Duodenal mucosa (tissue), 2 donors: ENCODE results near the gene SORCS2.

Experiments used
- H3K27ac ChIP-seq: one replicate; pipeline ENCODE4 v1.7.0; 2013; ENCODE audit warnings: low read depth, low read length
- H3K27me3 ChIP-seq, 2 donors: one replicate each; pipeline ENCODE4 v1.7.0; 2013; ENCODE audit warnings: low read length in 2 of 2, control low read depth in 1 of 2; ENCODE audit not compliant: insufficient read depth in 2 of 2, control insufficient read depth in 1 of 2
- H3K36me3 ChIP-seq, 2 donors: one replicate each; pipeline ENCODE4 v1.7.0; 2013; ENCODE audit warnings: low read length in 2 of 2, control low read depth in 1 of 2; ENCODE audit not compliant: insufficient read depth in 2 of 2, control insufficient read depth in 1 of 2
- H3K4me1 ChIP-seq, 2 donors: one replicate each; pipeline ENCODE4 v1.7.0; 2013; ENCODE audit warnings: low read length in 2 of 2, control low read depth in 1 of 2; ENCODE audit not compliant: insufficient read depth in 2 of 2, control insufficient read depth in 1 of 2
- H3K4me3 ChIP-seq, 2 donors: one replicate each; pipeline ENCODE4 v1.7.0; 2013; ENCODE audit warnings: low read length in 2 of 2, low read depth in 1 of 2
- H3K9ac ChIP-seq, 2 donors: one replicate each; pipeline ENCODE4 v1.7.0; 2013; ENCODE audit warnings: low read length in 2 of 2, low read depth in 1 of 2
- H3K9me3 ChIP-seq, 2 donors: one replicate each; pipeline ENCODE4 v1.7.0; 2013; ENCODE audit warnings: low read length in 2 of 2, control low read depth in 1 of 2; ENCODE audit not compliant: control insufficient read depth in 1 of 2

The SORCS2 gene

DNA sequence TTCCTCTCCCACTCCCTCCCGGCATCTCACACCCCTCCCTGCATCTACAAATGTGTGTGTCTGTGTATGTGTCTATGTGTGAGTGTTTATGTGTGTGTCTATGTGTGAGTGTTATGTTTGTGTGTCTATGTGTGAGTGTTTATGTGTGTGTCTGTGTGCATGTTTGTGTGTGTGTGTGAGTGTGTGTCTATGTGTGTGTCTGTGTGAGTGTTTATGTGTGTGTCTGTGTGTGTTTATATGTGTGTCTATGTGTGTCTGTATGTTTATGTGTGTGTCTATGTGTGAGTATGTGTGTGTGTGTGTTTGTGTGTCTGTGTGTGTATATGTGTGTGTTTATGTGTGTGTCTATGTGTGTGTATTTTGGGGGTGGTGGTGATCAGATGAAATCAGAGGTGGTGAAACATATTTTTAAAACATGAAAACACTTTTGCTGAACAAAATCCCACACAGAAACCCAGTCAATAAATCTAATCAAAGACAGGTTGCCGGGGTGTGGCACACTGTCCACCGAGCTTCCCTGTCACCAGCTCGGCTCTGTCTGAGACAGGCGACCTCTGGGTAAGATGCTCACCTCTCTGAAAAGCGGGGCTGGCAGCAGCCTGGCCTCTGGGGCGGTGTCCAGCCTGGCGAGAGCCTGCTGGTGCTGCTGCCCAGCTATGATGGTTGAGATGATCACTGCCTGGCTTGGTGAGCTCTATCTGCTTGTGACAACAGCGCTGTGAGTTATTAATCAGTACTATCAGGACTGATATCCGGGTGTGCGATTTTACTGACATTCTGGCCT, 429.1 kb downstream of the SORCS2 start:
- H3K27me3 ChIP-seq: no peaks in the 10 kb centered on the region
- H3K9ac ChIP-seq: no peak overlapping the region
- no peaks in the 10 kb centered on the region for H3K9me3 ChIP-seq

DNA sequence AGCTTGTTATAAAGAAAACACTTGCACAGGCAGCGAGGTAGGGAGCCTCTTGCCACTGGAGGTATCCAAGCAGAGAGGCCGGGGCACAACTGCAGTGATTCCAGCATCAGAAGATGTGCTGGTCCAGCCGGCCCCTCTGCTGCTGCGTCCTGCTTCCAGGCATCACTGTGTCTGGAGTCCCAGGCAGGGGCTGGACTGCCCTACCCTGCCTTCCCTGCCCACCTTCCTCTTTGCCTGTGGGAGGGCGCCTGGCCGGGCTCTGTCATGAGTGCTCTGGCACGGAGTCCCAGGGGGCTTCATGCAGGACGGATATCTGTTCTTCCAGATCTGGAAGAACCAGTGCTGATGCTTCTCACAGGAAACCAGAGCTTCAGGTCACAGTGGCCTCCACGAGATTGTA, 430.0 kb downstream of the SORCS2 start:
- Histone ChIP-seq H3K27me3 (no peaks in the 10 kb centered on the region), H3K9ac (no peak overlapping the region), H3K36me3 (no peaks in the 10 kb centered on the region), H3K27ac (no peak overlapping the region), H3K4me3 (no peak overlapping the region), H3K9me3 (no peaks in the 10 kb centered on the region), H3K4me1 (no peaks in the 10 kb centered on the region)

More for the DNA sequence above, 429.1 kb downstream of the SORCS2 start:
- Histone ChIP-seq H3K27ac (no peak overlapping the region), H3K36me3 (no peaks in the 10 kb centered on the region), H3K4me1 (no peaks in the 10 kb centered on the region), H3K4me3 (no peak overlapping the region)

DNA sequence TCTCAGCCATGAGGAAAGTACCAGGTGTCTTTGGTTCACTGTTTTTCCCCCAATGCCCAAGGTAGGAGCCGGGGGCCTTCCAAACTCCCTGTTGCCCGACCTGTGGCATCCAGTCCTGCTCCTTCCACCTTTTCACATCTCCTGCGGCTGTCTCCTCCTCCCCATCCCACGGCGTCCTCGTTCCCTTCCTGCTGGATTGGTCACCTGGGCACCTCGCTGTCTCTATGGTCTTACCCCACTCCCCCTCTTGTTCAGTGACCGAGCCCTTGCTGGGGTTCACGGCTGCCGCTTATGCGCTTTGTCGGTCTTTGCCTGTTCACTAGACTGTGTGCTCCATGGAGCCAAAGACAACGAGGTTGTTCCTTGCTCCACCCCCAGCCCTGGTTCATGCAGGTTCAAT, 431.1 kb downstream of the SORCS2 start:
- H3K9ac ChIP-seq: no peak overlapping the region
- H3K36me3 ChIP-seq: no peaks in the 10 kb centered on the region
- H3K9me3 ChIP-seq: no peaks in the 10 kb centered on the region
- H3K4me3 ChIP-seq: no peak overlapping the region
- no peaks in the 10 kb centered on the region for H3K27me3 ChIP-seq
- H3K27ac ChIP-seq: no peak overlapping the region
- H3K4me1 ChIP-seq: no peaks in the 10 kb centered on the region

DNA sequence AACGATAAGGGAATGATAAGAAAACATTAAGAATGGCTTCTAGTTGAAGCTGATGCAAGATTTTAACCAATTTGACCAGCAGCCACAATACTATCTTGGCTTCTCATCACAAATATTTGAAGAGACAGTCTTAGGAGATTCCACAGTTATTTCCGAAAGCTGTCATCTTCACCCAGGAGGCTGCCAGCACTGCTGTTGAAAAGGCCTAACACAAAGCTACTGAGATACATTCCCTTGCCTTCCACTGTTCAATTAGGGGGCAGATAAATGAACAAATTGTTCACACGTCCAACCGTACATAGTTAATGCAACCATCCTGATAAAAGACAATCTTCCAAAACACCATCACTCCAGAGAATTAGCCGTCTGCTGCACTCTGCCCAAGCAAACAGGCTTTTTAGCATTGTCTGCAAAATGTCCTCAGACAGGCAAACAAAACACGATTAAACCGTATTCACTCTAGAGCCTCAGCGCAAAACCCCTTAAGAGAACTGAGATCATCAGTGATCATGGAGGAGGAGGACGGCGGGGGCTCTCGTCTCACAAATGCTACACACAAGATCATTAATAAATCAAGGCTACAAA, 432.1 kb downstream of the SORCS2 start:
- no peaks in the 10 kb centered on the region for H3K36me3 ChIP-seq
- H3K27ac ChIP-seq: no peak overlapping the region
- no peaks in the 10 kb centered on the region for H3K4me1 ChIP-seq
- H3K9me3 ChIP-seq: no peaks in the 10 kb centered on the region
- no peak overlapping the region for H3K4me3 ChIP-seq
- no peak overlapping the region for H3K9ac ChIP-seq
- no peaks in the 10 kb centered on the region for H3K27me3 ChIP-seq

- Histone ChIP-seq H3K4me3 (no peak overlapping the region), H3K36me3 (no peaks in the 10 kb centered on the region), H3K9me3 (no peaks in the 10 kb centered on the region), H3K4me1 (no peaks in the 10 kb centered on the region), H3K27me3 (no peaks in the 10 kb centered on the region), H3K9ac (no peak overlapping the region), H3K27ac (no peak overlapping the region)
Observed at GRCh38 chr4:7625071-7625470, 432.7 kb downstream of the SORCS2 start.

- H3K27me3 ChIP-seq: no peaks in the 10 kb centered on the region
- H3K4me1 ChIP-seq: no peaks in the 10 kb centered on the region
- no peaks in the 10 kb centered on the region for H3K36me3 ChIP-seq
- no peak overlapping the region for H3K9ac ChIP-seq
- no peaks in the 10 kb centered on the region for H3K9me3 ChIP-seq
- no peak overlapping the region for H3K4me3 ChIP-seq
- no peak overlapping the region for H3K27ac ChIP-seq
Observed at GRCh38 chr4:7626531-7626930, 434.2 kb downstream of the SORCS2 start.

- Histone ChIP-seq H3K27ac (no peak overlapping the region), H3K4me1 (no peaks in the 10 kb centered on the region)
Observed at GRCh38 chr4:7627251-7628250, 435.2 kb downstream of the SORCS2 start.

GRCh38 chr4:7628432-7628831, 436.1 kb downstream of the SORCS2 start:
- peaks cover 0 to 5% of the 10 kb centered on the region in 2 donors for H3K27me3 ChIP-seq
- H3K27ac ChIP-seq: no peak overlapping the region
- H3K4me1 ChIP-seq: no peaks in the 10 kb centered on the region
- no peaks in the 10 kb centered on the region for H3K36me3 ChIP-seq
- H3K9me3 ChIP-seq: no peaks in the 10 kb centered on the region
- no peak overlapping the region for H3K9ac ChIP-seq
- no peak overlapping the region for H3K4me3 ChIP-seq

More at GRCh38 chr4:7627251-7628250, 435.2 kb downstream of the SORCS2 start:
- H3K4me3 ChIP-seq: no peak overlapping the region
- H3K27me3 ChIP-seq: no peaks in the 10 kb centered on the region
- no peaks in the 10 kb centered on the region for H3K36me3 ChIP-seq
- H3K9me3 ChIP-seq: no peaks in the 10 kb centered on the region
- H3K9ac ChIP-seq: no peak overlapping the region

DNA sequence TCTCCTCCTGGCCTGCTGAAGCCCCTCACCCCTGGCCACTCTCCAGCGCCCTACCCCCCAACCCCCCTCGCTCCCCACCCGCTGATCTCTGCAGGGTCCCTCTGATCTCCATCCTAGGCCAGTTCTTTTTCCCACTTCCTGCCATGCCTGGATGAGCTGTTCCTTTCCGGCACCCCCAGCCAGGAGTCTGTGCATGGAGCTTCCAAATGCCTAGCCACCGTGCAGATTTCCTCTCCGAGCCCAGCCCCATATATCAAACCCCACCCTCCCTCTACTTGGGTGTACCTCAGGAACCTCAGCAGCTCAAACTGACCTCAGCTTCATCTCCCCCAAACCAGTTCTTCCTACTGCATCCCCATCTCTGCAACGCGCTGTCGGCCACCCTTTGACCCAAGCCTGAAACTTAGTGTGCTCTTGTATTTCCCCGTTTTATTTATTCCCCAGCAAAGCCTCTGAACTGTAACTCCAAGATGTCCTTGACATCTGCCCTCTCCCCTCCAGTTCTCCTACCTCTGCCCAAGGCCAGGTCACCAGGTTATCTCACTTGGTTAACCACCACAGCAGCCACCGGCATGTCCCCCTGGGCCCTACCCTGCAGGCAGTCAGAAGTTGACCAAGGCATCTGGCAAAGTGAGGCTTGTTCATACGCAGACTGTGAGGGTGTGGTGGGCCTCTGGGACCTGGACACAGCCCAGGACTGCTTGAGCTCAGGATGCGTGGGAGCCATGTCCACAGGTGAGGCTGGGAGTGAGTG, 437.3 kb downstream of the SORCS2 start:
- no peak overlapping the region for H3K27ac ChIP-seq
- H3K4me1 ChIP-seq: peaks cover 0 to 2% of the 10 kb centered on the region in 2 donors
- H3K4me3 ChIP-seq: no peak overlapping the region
- no peak overlapping the region for H3K9ac ChIP-seq
- H3K27me3 ChIP-seq: peaks cover 0 to 5% of the 10 kb centered on the region in 2 donors
- H3K9me3 ChIP-seq: no peaks in the 10 kb centered on the region
- no peaks in the 10 kb centered on the region for H3K36me3 ChIP-seq
